GM18870 (cell line): Measurements from ENCODE around the gene ZBTB7B.
"Not testable (repeated sequence)": the region's sequence is repeated elsewhere in the genome, so short reads cannot be mapped to it uniquely, and the experiment has no call there.

Source experiments
- ATAC-seq: cut with Tn5 transposase; IDR thresholded peaks from one replicate; pipeline ENCODE4 v1.9.1; 2021; ENCODE audit warnings: moderate library complexity; ENCODE audit not compliant: unreplicated experiment

Gene ZBTB7B

DNA sequence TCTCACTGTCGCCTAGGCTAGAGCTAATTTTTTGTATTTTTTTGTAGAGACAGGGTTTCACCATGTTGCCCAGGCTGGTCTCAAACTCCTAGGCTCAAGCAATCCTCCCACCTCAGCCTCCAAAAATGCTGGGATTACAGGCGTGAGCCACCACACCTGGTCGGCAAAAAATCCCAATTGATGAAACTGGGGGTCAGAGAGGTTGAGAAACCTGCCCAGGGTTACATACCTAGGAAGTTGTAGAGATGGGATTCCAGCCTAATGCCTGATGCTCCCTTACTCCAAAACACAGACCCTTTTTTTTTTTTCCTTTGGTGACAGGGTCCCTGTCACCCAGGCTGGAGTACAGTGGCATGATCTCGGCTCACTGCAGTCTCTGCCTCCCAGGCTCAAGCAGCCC, 15.9 kb upstream of the ZBTB7B start:
- not testable (repeated sequence) for ATAC-seq

DNA sequence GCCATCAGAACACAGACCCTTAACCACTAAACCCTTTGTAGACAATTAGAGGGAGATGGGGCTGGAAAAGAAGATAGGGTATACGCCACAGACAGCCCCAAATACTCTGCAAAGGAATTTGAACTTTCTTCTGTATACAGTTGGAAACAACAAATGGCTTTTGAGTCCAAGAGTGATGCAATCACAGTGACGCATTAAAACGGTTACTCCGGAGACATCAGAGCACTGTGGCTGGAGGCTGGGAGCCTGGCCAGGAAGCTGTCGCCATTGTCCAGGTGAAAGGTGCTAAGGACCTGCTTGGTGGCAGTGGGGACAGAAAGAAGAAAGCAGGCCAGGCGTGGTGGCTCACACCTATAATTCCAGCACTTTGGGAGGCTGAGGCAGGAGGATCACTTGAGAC, 15.3 kb upstream of the ZBTB7B start:
- ATAC-seq, result no peak

DNA sequence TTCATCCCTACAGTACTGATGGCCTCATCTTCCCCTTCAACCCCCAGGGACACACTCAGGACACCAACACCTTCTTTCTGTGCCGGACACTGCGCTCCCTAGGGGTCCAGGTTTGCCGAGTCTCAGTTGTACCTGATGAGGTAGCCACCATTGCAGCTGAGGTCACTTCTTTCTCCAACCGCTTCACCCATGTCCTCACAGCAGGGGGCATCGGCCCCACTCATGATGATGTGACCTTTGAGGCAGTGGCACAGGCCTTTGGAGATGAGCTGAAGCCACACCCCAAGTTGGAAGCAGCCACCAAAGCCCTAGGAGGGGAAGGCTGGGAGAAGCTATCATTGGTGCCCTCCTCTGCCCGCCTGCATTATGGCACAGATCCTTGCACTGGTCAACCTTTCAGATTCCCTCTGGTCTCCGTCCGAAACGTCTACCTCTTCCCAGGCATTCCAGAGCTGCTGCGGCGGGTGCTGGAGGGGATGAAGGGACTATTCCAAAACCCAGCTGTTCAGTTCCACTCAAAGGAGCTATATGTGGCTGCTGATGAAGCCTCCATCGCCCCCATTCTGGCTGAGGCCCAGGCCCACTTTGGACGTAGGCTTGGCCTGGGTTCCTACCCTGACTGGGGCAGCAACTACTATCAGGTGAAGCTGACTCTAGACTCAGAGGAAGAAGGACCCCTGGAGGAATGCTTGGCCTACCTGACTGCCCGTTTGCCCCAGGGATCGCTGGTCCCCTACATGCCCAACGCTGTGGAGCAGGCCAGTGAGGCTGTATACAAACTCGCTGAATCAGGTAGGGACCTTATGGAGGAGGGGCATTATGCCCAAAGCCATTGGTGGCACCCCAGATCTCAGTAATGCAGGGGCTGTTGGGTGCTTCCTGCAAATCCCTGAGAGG, 14.3 kb upstream of the ZBTB7B start:
- ATAC-seq, result no peak

DNA sequence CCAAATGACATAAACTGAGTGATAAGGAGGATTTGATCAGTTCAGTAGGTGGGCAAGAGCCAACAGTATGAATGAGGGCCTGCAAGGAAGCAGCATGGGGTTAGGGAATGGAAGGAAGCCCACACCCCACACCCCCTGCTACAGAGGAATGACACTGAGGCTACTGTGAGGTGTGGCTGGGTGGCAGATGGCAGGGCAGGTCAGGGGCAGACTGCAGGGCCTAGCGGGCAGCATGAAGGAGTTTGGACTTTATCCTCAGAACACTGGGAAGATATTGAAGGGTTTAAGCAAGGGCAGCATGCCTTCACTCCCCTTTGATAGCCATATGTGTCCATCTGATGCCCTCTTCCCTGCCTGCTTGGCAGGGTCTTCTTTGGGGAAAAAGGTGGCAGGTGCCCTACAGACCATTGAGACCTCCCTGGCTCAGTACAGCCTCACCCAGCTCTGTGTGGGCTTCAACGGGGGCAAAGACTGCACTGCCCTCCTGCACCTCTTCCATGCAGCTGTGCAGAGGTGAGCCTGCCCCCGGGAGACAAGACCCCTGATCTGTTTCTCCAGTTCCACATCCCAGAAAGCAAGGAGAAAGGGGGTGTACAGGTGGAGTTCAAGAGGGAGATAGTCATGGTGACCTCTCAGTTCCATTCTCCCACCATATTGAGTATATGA, 13.3 kb upstream of the ZBTB7B start:
- ATAC-seq, result no peak

DNA sequence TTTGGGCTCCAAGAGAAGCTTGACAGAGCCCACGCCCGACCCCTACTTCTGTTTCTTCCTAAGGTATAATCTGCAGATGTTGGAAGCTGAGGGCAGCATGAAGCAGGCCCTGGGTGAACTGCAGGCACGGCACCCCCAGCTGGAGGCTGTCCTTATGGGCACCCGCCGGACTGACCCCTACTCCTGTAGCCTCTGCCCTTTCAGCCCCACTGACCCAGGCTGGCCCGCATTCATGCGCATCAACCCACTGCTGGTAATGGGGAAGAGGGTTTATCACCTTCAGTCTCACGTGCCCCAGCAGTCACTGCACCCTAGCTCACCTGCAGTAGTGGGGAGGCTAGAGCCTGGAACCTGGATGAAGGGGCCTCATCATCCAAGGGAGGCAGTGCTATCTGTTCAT, 12.3 kb upstream of the ZBTB7B start:
- ATAC-seq, result no peak

DNA sequence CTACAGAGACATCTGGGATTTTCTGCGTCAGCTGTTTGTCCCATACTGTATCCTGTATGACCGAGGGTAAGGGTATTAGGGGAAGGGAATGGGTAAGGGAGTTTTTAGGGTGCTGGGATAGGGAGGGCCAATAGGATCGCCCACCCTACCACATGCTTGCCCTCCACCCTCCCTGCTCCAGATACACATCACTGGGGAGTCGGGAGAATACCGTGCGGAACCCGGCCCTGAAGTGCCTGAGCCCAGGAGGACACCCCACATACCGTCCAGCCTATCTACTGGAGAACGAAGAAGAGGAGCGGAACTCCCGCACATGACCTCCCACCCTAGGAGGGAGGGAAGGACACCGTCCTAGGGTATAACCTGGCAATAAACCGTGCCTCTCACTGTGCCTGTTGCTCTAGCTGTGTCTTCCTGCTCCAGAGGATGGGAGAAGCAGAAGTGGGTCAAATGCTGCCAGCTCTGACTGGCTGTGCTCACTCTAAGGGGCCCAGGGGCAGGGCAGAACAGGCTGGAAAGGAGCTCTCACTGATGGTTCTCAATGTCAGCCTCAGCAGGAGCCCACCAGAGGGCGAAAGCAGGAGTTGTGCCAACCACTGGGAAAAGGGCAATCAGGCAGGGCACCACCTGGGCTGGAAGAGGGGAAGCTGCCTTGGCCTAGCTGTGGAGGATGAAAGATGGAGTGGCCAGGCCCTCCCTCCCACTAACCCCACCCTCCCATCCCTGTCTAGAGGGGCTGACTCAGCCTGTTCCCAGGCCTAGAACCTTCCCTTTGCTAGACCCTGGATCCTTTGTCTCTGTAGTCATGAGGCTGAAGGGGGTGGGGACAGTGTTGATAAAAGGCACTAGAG, 9.7 kb upstream of the ZBTB7B start:
- no peak for ATAC-seq

DNA sequence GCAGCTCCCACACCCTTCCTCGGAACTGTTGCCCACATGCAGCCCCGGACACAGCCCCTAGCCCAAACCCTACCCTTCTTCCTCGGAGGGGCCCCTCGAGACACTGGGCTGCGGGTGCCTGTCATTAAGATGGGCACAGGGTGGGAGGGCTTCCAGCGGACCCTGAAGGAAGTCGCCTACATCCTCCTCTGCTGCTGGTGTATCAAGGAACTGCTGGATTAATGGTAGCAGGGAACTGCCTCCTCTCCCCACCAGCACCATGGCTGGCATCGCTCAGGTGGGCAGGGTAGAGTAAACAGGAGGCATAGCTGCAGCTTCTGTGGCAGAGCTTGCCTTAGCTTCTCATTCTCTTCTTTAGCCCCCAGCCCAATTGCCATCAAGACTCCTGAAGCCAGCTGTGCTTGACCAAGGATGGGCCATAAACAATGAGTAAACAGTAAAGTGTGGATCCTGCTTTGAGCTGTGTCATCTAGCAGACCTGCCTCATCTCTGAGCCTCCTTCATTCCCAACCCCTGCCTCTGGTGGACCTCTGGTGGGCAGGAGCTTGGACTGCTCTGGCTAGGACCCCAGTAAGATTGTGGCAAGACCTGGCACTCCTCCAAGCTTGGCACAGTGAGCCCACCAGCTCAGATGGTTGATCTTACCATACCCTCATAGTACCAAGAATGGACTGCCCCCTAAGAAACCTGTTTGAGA, 8.9 kb upstream of the ZBTB7B start, which contains the start of gene LENEP:
TSS of gene LENEP (plus strand) at position 15 of the 697 bp plus-strand sequence. CDS start at position 37, 22 bp downstream.
- no peak for ATAC-seq

DNA sequence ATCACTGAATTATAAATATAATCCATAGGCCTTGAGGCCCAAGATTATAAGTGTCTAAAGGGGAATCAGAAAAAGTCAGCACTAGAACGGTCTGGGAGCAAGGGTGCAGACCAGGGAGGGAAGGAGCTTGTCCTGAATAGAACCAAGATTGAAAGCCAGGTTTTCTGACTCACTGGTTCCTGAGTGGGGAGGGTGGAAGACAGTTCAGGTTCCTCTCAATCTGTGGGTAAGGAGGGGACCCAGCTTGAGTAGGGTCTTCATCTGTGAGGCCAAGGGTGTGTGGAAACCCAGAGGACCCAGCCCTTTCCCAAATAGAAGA, 8.4 kb upstream of the ZBTB7B start:
- ATAC-seq, result no peak

DNA sequence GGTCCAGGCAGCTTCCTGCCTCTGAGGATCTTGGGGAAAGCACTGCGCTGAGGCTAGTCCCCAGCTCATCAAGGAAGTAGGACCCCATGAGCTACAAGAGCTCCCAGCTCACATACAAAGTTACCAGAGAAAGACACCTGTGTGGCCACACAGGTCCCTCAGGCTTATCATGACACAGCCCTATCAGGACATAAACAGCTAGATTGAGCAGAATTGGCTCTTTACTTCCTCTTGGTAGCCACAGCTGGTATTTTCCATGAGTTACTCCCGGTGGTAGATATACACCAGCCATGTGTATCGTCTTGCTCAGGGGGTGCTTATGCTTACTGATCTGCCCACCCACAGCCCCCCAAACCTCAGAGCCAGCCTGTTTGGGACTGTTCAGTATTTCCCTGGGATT, 8.0 kb upstream of the ZBTB7B start:
- ATAC-seq, result no peak

DNA sequence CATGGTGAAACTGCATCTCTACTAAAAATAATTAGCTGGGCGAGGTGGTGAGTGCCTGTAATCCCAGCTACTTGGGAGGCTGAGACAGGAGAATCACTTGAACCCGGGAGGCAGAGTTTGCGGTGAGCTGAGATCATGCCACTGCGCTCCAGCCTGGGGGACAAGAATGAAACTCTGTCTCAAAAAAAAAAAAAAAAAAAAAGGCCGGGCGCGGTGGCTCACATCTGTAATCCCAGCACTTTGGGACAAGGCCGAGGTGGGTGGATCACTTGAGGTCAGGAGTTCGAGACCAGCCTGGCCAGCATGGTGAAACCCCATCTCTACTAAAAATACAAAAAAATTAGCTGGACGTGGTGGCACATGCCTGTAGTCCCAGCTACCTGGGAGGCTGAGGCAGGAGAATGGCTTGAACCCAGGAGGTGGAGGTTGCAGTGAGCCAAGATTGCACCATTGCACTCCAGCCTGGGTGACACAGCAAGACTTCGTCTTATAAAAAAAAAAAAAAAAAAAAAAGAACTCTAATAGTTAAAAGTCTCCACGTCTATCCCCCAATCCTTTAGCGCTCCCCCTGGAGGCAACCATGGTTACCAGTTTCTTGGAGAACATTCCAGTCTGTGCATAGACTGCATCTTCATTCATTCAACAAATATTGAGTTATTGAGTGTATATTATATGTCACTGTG, 7.2 kb upstream of the ZBTB7B start:
- not testable (repeated sequence) for ATAC-seq

DNA sequence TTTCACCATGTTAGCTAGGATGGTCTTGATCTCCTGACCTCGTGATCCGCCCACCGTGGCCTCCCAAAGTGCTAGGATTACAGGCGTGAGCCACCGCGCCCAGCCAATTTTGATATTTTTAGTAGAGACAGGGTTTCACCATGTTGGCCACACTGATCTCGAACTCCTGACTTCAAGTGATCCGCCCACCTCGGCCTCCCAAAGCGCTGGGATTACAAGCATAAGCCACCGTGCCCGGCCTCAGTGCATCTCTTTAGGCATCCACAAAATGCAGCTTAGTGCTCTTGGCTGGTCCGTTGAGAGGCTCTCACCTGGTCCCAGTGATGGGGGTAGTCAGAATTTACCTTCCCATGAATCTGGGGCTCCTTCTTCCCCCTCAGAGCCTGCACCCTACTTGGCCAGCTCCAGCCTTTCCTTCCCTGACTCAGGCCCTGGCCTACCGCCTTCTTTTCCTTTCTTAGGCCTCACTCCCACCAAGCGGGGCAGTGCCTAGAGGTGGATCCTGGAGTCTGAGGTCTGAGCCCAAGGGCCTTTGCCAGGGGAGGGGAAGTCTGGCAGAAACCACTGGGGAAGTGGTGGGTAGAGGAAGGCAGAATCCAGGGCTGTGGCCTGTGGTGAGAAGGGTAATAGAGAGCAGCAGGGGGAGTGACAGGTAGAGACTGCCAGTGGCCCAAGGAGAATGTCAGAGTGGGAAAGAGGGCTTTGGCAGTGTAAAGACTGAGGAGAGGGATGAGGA, 5.5 kb upstream of the ZBTB7B start:
- ATAC-seq, result no peak

DNA sequence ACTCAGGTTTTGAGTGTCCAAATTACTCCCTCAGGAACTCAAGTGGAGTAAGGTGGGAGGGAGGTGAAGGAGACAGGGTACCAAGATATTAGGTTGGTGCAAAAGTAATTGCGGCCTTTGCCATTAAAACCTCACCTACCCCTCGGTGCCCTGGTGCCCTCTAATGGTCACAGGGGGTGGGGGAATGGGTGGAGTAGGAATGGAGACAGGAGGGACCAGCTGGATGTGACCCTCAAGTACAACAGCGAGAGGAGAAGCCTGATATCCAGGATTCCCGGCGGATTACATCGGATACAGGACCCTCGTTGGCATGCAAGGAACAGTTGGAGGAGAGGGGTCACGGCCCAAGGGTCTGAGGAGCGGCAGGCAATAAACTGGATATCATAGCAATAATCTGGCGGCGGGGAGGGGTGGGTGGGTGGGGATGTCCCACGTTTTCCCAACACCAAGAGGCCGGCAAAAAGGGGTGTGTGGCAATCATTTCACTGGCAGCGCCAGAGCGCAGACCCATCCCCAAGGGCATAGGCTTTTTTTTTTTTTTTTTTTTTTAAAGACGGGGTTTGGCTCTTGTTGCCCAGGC, 4.3 kb upstream of the ZBTB7B start:
- no peak for ATAC-seq

DNA sequence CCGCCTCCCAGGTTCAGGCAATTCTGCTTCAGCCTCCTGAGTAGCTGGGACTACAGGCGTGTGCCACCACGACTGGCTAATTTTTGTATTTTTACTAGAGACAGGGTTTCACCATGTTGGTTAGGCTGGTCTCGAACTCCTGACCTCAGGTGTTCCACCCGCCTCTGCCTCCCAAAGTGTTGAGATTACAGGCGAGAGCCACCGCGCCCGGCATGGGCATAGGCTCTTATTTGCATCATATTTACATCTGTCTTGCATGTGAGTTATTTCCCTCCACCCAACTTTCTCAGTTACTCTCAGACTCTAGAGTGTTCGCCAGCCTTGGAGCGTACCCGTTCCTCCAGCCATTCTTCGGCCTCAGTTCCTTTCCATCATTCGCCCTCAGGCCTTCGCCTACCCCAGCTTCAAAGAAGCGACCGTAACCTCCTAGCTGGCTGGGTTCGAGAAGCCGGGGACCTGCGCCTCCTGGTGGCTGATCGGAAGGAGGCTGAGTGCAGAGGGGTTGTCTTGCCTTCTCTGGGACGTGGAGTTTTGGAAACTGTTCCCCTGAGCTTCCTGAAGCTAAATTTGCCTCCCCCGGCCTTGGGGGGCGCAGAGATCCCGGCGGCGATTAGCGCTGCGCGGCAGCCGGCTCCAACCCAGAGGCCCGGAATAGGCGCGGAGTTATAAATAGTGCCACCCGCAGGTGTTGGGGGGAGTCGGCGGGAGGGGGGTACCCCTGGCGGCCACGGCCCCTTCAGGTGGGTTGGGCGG, 3.6 kb upstream of the ZBTB7B start:
- no peak for ATAC-seq

DNA sequence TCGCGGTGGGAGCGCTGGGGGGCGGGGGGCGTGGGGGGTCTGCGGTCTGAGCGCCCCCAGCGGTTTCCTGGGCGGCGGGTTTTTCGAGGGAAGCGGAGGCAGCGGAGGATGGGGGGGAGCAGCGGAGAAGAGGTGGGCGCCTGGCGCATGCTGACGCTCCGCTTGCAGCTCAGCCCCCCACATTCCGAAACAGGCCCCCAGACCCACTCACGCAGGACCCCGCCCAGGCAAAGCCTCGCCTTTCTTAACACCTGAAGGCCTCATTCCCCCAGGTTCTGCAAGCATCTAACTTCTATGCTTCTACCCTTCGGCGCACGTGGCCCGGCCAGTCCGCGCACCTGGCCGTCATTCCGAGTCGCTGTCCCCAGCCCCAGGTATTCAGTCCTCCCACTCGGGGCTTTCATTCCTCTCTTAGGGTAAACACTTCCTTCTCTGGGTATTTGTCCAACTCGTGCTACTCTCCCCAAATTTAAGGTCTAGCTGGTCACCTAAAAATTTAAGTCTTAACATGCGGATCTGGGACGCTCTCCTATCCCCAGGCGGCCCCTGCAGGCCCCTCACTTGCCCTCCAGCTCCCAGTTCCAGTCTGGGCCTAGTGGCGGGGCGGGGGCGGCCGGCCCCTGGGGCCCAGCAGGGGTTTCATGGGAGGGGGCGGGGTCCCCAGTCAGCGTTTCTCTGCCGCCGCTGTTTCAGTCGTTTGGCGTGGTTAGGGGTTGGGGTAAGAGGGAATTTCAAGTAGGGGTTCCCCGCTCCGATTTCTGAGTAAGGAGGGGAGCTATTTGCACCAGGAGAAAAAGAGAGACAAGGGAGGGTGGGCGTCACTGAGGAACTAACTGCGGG, 2.8 kb upstream of the ZBTB7B start:
- ATAC-seq, result no peak

DNA sequence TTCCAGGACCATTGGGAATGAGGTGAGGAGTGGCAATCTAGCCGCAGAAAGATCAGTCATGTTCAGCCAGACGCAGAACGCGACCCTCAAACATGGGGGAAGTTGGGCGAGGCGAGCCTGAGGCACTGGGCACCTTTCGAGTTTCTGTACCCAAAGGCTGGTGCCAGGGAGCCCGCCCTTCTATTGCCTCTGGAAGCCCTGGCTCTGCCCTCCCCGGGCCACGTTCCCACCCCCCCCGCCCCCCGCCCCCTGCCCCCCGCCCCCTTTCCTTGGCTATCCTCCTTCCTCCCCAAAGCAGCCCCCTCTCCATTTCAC, 2.2 kb upstream of the ZBTB7B start:
- ATAC-seq, result no peak

DNA sequence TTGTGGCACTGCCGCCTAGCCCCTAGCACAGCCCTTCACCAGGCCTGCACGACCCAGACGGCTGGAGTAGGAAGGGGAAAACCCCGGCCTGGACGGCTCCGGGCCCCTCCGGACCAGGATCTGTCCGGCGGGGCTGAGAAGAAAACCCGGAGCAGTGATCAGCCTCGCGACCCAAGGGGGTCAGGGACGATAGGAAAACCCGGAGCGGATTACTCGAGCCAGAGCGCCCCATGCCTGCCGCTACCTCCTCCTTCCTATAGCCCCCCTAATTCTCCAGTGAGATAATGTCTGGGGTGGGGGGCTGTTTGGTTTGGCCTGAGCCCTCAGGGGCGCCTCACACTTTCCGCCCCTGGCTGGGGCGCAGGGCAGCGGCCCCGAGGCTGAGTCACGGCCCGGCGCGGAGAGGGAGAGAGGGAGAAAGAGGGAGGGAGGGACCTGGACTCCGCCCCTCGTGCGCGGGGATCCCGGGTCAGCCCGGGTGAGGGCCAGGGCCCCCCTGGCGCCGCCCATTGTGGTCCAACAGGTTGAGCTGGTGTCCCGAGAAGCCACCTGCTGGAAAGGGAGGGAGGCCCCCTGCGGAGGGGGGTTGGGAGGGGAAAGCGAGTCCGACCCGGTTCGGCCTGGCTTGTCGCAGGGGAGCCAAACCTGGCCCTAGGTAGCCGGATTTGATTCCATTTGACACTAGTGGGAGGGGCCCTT, 1.7 kb upstream of the ZBTB7B start:
- no peak for ATAC-seq

DNA sequence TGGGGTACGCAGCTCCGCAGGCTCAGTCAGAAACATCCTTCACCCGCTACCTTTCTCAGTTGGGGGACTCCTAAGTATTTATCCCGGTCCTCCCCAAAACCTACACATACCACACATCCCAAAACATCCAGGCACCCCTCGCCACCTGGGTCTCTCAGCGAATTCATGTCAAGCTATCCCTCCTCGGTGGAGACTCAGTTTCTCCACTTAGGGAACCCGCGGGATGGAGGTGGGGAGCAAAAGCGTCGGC, 1.3 kb upstream of the ZBTB7B start:
- ATAC-seq, result no peak
